KG1 (cell line): ENCODE results near the gene RHBDF1.

Experiments used
- DNase-seq: peaks from one replicate; lab custom pipeline; 2025; lab: John Stamatoyannopoulos, UW

The RHBDF1 gene, protein sequence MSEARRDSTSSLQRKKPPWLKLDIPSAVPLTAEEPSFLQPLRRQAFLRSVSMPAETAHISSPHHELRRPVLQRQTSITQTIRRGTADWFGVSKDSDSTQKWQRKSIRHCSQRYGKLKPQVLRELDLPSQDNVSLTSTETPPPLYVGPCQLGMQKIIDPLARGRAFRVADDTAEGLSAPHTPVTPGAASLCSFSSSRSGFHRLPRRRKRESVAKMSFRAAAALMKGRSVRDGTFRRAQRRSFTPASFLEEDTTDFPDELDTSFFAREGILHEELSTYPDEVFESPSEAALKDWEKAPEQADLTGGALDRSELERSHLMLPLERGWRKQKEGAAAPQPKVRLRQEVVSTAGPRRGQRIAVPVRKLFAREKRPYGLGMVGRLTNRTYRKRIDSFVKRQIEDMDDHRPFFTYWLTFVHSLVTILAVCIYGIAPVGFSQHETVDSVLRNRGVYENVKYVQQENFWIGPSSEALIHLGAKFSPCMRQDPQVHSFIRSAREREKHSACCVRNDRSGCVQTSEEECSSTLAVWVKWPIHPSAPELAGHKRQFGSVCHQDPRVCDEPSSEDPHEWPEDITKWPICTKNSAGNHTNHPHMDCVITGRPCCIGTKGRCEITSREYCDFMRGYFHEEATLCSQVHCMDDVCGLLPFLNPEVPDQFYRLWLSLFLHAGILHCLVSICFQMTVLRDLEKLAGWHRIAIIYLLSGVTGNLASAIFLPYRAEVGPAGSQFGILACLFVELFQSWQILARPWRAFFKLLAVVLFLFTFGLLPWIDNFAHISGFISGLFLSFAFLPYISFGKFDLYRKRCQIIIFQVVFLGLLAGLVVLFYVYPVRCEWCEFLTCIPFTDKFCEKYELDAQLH

GRCh38 chr16:72561-73548 is at the start of gene RHBDF1:
Gene RHBDF1, minus strand, starts transcription at chr16:72631. Its CDS starts 7,616 bp downstream, at chr16:65015.
- DNase-seq, result no peak

DNA sequence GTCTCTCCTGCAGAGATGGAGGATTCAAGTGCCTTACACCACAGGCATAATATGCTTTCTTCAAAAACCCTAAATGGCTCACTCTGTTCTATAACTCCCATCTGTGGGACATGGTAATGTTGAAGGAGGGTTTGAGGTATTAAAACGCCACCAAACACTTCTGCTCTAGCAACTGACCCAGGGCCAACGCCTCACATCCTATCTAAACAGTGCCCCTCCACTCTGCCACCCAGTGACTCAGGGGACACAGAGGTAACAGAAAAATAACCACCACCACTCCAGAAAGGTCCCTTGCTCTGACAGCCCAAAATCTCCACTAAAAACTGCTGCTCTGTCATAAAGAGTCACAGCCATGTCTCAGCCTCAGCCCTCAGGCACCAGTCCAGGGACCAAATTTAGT is 48.3 kb upstream of the RHBDF1 start:
- DNase-seq, result no peak

GRCh38 chr16:119835-120491 is 47.5 kb upstream of the RHBDF1 start:
- DNase-seq, result no peak

DNA sequence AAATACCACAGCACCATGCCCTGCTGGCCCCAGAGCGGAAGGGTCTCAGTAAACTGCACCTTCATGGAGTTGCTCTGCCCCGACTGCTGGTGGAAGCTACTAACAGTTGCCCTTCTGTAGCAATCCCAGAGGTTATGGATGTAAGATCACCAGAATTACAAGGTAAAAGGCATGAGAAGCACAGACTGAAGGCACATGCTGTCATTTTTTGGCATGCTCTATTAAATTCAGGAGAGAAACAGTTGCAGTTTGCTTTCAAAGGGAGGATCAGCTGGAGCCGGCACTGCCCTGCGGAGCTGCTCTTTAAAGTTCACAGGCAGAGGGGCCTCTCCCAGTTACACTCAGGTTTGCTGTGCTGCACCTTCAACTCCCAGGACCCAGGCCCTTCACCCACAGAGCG is 46.9 kb upstream of the RHBDF1 start:
- DNase-seq, result no peak

GRCh38 chr16:118857-119256 is 46.4 kb upstream of the RHBDF1 start:
- DNase-seq, result no peak

DNA sequence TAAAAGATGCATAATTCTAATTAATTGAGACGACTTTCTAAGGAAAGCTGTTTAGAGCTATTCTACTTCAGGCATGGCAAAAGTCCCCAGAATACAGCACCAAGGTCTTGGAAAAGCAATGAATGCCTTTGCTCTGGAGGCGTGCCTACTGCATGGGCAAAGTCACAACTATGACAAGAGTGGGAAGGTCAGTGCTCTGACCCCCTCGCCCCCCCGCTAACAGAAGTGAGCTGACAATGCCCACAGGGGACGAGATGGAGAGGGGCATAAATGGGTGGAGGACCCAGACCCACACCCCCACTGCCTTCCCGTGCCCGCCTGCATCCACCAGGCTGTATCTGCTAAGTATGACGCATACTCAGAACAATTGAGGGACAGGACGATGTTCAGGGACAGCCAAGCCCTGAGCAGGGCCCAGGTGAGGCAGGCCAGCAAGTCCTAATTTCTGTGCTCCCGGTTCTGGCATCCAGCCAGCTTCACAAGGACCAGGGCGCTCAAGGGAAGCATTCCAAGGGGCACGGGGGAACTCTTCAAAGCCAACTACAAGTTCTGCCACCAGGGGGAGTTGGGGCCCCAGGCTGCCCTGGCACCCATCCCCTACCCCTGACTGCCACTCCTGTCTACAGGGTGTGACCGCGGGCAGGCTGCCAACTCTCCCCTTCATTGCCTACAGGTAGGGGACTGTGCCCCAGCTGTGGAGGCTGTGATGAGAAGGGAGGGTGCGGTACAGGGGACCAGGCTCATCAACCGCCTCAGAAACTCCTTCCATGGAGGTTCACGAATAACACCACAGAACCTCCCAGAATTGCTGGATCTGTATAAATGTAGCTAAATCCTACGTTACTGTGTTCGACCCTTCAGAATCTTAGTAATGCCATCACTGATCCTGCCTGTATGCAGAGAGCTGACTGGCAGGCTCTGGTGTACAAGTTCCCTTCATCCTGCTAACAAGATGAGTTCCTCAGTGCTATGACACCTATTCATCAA is 45.2 kb upstream of the RHBDF1 start:
- DNase-seq, result peak; percentile 11

- no peak for DNase-seq
Observed at GRCh38 chr16:116015-116414, 43.6 kb upstream of the RHBDF1 start.

GRCh38 chr16:114327-114726 is 41.9 kb upstream of the RHBDF1 start:
- no peak for DNase-seq

DNA sequence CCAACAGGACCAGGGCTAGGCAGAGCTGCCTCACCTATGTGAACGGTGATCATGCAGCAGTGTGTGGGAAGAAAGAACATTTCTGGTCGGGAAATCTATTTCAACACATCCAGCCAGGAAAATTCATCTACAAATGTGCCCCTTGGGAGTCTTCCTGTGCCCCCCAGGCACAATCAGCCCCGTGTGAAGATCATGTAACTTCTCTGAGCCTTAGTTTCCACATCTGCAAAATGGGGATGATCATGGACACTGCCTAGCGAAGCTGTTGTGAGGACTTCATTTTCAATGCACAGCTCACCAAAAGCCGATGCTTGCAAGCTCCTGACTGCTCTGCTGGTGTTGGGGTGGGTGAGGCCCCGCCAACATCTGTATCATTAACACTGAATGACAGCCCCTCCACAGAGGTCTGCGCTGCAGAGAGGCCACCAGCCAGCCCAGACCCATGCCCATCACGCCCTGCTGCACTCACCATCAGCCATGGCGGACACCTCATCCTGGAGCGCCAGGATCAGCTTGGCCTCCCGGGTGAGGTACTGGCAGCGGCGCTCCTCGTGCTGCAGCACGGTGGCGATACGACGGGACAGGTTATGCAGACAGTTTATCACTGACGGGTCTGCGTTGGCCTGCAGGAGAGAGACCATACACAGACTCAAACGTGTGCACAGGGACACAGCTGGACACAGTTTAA is 39.9 kb upstream of the RHBDF1 start:
- DNase-seq, result no peak

DNA sequence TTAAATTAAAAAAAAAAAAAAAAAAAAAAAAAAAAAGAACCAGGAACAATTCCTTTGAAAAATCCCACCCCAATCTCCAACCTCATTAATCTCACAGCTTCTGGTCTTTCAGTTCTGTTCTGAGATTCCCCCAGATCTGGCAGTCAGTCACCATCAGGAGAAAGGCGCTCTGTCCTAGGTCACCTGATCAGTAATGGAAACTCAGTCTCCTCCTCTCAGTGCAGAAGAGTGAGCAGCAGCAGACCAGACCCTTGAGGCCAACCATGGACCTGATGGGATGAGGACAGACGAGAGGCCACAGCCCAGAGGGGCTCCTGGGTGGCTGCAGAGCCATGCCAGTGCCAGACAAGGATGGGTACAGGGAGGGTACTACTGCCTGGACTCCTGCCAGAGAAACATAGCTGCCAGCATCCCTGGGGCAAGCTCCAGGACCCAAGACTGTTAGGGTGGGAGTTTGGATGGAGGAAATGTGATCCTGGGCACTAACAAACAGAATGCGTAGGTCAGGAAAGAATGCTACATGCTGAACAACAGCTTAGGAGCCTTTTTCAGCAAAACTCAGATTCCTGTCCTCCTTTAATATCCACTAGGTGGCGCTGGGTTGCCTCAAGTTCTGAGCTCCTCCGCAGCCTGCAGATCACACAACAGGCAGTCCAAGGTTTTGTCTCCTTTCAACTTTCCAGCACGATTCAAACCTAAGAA is 34.3 kb upstream of the RHBDF1 start:
- peak; percentile 12 for DNase-seq

GRCh38 chr16:105521-105920 is 33.1 kb upstream of the RHBDF1 start:
- no peak for DNase-seq

DNA sequence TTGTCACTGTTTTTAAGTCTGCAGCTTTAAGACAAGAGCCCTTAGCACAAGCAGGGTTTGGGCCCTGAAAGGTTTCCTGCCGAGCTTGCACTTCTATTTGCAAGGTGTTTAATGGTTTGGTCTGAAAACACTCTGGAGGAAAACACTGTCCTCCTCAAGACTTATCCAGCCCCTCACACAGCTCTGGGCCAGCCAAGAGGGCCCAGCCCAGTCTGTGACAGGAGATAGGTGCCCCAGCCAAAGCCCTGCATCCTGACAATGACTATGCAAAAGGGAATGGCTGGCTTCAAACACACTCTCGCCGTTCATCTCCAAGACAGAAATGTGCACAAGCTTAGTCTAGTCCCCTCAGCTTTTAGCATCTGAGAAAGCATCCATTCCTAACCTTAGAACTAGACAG is 32.5 kb upstream of the RHBDF1 start:
- no peak for DNase-seq

DNA sequence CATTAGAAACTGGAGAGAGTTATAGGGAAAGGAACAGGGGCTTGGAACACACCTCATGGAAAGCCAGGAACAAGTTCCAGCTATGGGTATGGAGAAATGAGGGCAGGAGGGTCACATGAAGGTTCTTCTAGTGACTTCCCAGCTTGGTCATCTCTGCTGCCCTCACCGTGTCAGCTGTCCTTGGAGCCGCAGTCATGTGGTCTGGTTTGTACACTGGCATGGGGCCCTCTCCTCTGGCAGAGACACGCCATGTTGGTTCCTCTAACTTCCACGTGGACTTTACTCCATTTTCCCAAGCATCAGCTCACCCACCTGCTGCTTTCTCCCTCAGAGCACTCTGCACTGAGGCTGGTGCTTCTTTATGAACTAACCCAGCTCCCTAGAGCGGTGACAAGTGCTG is 31.9 kb upstream of the RHBDF1 start:
- DNase-seq, result no peak

DNA sequence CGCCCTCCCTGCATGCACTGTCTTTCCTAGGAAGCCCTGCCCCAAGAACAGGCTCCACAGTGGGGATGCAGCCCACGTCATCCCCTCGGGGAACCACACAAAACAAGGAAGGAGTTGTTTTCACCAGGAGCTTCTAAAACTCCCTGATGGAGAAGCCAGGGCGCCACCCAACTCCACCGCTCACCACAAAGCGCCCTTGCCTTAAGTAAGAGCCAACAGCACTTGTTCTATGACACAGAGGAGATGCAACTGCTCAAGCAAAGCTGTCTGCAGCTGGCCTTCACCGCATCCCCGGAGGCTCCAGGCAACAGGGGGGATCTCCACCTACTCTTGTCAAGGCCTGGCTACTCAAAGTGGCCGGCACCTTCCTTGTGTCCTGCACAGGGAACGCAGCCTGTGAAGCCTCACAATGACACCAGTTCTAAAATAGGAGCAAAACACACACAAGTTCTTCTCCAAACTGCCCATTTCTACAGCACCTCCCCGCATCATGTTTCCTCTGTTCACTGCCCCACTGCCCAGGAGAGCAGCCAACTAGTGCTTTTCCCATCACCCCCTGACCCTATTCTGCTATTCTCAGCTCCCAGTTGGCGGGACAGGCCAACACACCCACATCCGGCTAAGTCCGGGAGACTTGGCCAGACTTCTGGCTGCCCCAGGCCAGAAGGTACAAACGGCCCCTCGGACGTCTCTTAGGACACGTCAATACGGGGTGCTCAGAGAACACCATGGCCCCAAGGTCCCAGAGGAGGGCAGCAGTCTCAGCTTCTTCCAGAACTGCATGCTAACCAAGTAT is 29.8 kb upstream of the RHBDF1 start:
- DNase-seq, result no peak

DNA sequence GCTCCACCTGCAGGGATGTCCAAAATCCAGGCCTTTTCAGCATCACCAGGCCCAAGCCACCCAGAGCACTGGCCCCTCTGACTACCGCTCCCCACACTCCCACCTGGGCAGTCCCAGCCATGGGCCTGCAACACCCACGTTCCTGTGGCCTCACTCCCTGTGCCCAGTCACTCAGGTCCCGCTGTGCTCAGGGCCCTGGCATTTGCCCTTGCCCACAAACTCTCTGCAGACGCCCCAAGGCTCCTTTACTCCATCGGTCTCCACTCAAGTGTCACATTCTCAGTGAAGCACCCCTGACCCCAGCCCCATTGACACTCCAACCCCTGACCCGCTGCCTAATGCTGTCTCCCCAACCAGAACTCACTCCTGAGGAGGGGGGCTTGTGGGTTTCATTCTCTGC is 29.2 kb upstream of the RHBDF1 start:
- no peak for DNase-seq

GRCh38 chr16:100989-101388 is 28.6 kb upstream of the RHBDF1 start:
- no peak for DNase-seq

DNA sequence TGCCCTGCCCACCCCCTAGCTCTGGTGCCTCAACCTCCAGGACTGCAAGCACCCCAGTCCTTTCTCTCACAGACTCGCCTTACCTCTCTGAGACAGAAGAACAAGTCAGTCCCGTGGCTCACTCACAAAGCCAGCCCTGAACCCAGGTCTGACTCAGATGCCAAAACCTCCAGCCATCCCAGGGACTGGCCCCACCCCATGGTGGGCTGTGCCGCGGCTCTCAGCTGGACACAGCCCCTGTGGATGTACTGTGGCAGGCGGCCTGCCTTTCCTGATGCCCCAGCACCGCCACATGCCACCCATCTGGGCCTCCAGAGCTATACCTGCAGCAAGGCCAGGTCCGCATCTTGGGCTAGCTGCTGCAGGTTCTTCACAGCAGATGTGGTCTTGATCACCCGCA is 25.4 kb upstream of the RHBDF1 start:
- DNase-seq, result no peak

DNA sequence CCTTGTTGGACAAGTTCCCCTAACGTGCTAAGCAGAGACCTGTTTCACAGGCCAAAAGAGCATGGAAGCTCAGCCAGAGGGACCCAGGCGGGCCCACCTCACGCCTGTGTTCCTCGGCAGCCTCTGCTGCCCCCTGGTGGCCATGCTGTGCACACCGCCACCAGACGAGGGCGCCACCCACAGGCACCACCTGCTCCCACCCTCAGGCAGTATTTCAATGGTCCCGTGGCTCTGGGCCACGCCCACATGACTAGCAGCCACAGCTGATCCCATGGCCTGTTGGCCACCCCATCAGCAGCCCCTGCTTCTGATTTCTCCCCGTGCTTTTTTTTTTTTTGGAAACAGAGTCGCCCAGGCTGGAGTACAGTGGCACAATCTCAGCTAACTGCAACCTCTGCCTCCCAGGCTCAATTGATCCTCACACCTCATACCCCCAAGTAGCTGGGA is 24.5 kb upstream of the RHBDF1 start:
- DNase-seq, result peak; percentile 61
